Rectal smooth muscle tissue (tissue), 1 donor: ENCODE results near the gene BCL10.

Experiments used
- H3K27ac ChIP-seq: one replicate; pipeline ENCODE4 v1.7.0; 2013; ENCODE audit warnings: low read depth, low read length, inconsistent platforms
- H3K27me3 ChIP-seq: one replicate; pipeline ENCODE4 v1.7.0; 2013; ENCODE audit warnings: low read length; ENCODE audit not compliant: control insufficient read depth, insufficient read depth
- H3K36me3 ChIP-seq: one replicate; pipeline ENCODE4 v1.7.0; 2013; ENCODE audit warnings: low read length; ENCODE audit not compliant: control insufficient read depth, insufficient read depth
- H3K4me1 ChIP-seq: one replicate; pipeline ENCODE4 v1.7.0; 2013; ENCODE audit warnings: low read length; ENCODE audit not compliant: control insufficient read depth, insufficient read depth
- H3K4me3 ChIP-seq: one replicate; pipeline ENCODE4 v1.7.0; 2013; ENCODE audit warnings: low read length
- H3K9ac ChIP-seq: one replicate; pipeline ENCODE4 v1.7.0; 2013; ENCODE audit warnings: low read length

Gene BCL10

DNA sequence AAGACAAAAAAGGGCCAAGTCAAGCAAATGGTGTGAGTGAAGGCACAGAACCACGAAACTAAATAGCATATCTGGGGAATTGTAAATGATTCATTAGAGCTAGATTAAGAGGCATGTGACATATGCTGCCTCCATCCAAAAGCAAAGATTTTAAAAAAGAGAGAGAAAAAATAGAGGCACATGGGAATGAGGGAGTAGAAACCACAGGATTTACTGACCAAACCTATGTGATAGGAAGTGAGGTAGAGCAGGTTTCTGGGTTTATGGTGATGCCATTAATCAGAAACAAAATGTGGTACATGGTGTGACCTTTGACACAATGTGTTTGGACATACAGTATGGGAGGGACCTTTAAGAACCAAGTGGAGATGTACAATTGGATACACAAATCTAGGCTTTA, 30.5 kb downstream of the BCL10 start:
- Histone ChIP-seq H3K27ac (peak overlapping the region; percentile 44), H3K4me1 (peaks cover 13% of the 10 kb centered on the region), H3K36me3 (no peaks in the 10 kb centered on the region), H3K4me3 (no peak overlapping the region), H3K9ac (no peak overlapping the region), H3K27me3 (no peaks in the 10 kb centered on the region)

DNA sequence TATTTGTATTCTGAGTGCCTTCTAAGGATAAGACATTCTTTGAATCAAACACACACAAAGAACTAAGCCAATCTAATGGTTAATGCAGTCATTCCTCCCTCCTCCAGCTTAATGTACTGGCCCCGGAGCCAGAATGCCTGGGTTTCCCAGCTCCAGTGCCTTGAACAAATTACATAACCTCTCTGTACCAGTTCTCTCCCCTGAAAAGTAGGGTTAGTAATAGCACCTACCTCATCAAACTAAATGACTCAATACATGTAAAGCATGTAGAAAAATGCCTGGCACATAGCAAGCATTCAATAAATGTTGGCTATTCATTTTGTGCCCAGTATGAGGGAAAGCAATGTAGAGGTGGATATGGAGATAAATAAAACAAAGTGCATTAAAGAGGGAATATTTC, 31.0 kb downstream of the BCL10 start:
- no peaks in the 10 kb centered on the region for H3K27me3 ChIP-seq
- H3K4me1 ChIP-seq, result peaks cover 17% of the 10 kb centered on the region
- no peak overlapping the region for H3K4me3 ChIP-seq
- peak overlapping the region; percentile 44 for H3K27ac ChIP-seq
- no peaks in the 10 kb centered on the region for H3K36me3 ChIP-seq
- H3K9ac ChIP-seq, result no peak overlapping the region

DNA sequence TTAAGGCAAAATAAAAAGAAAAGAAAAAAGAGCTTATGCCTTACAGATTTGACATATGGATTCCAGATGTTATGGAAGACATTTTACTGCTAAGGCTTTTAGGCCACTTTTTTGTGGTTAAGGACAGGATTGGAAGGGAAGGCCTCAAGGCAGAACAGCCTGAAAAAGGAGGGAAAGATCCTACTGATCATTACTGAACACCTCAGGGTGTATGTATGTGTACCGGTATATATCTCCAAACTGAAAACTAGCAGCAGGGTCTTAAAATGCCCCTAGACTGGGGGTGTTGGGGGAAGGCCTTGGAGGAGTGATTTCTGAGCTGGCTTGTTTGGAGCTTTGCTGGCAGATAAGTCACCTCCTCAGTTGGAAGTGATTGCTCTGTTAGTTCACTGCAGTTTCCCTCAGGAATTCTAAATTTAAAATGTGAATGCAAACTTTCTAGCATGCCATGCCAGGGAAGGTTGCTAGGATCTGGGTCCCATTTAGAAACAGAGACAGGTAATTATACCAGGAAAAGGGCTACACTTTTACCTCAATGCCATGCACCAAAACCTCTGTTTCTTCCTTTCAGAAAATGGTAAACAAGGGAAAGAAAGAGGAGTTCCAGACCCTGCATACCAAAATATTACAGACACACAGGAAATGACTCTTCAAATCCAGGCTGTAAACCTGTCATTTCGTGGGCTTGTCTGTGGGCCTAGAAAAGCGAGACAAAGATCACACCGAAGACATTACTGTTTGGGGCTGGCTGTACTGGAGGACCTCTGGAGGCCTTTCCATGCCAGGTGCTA, 32.0 kb downstream of the BCL10 start:
- Histone ChIP-seq H3K4me1 (peaks cover 24% of the 10 kb centered on the region), H3K4me3 (no peak overlapping the region), H3K27ac (peak overlapping the region; percentile 34), H3K36me3 (no peaks in the 10 kb centered on the region), H3K9ac (no peak overlapping the region), H3K27me3 (no peaks in the 10 kb centered on the region)

DNA sequence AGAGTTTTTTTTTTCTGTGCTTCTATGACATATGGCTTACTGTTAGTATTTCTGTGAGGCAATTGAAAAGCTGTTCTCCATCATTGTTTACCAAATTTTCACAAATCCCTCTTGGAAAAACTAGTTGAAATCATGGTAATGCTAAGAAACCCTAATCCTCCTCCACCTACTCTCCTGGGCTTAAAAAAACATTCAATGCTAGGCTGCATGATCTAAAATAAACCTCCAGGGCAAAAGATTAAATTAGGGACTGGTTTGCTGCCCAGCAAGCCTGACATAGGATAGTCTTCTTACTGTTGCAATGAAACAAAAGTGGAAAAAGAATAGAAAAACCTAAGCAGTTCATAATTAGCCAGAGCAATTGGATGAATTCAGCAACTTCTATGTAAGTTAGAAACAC, 33.1 kb downstream of the BCL10 start:
- Histone ChIP-seq H3K36me3 (no peaks in the 10 kb centered on the region), H3K9ac (no peak overlapping the region), H3K4me1 (peaks cover 24% of the 10 kb centered on the region), H3K27ac (no peak overlapping the region), H3K4me3 (no peak overlapping the region), H3K27me3 (no peaks in the 10 kb centered on the region)

DNA sequence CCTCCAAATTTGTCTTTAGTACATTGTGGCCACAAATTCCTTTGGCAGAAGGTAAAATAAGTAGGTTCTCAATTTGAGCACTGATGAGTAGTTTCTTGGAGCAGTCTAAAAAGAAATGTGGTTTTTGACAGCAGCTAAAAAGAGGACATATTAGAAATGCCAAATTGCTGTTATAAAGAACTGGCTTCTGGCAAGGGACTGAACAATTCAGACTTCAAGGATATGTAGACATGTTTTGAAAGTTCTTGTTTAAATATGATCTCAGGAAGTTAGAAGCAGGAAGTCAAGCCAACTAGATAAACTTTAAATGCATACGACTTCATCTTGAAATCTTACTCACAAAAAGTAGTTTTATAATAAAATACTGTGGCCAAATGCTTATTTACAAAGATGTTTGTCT, 35.8 kb downstream of the BCL10 start:
- Histone ChIP-seq H3K9ac (no peak overlapping the region), H3K36me3 (no peaks in the 10 kb centered on the region), H3K27ac (peak overlapping the region; percentile 52), H3K4me3 (no peak overlapping the region), H3K4me1 (peaks cover 24% of the 10 kb centered on the region), H3K27me3 (no peaks in the 10 kb centered on the region)

DNA sequence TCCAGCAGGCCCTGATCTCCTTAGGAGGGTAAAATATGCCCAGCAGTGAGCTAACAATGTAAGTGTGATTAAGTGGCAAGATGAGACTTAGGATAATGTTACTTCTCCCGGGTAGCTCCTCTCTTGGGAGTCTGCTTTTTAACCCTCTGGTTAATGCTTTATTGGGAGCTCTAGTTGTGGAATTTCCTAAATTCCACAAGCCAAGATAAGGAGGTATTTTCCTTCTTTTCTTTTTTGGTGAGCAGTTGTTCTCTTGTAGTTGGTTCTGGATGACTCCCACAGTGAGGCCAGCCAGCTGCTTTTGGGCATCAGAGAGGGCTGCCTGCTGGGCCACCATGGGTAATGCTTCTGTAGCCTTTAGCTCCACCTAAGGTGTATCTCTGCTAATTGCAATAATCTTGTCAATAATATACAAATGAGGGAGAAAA, 36.2 kb downstream of the BCL10 start:
- H3K36me3 ChIP-seq, result no peaks in the 10 kb centered on the region
- H3K9ac ChIP-seq, result no peak overlapping the region
- H3K4me1 ChIP-seq, result peaks cover 24% of the 10 kb centered on the region
- H3K27ac ChIP-seq, result peak overlapping the region; percentile 52
- no peak overlapping the region for H3K4me3 ChIP-seq
- H3K27me3 ChIP-seq, result no peaks in the 10 kb centered on the region

DNA sequence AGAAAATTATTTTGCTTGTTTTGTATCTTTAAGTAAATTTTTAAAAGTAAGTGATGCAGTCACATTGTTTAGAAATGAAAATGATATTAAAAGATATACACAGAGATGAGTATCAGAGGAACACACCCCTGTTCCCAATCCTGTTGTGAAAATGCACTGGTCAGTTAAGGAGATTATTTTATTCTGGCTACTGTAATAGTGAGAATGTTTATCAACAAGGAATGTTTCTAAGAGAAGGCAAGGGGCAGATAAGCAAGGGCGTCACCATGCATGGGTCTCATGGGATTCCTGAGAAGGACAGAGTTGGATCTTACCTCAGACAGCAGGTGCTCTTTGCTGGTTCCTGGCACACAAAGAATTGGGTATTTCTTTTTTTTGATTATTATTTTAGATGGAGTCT, 38.8 kb downstream of the BCL10 start:
- no peak overlapping the region for H3K9ac ChIP-seq
- H3K36me3 ChIP-seq, result no peaks in the 10 kb centered on the region
- no peak overlapping the region for H3K27ac ChIP-seq
- no peak overlapping the region for H3K4me3 ChIP-seq
- H3K4me1 ChIP-seq, result peaks cover 14% of the 10 kb centered on the region
- no peaks in the 10 kb centered on the region for H3K27me3 ChIP-seq

DNA sequence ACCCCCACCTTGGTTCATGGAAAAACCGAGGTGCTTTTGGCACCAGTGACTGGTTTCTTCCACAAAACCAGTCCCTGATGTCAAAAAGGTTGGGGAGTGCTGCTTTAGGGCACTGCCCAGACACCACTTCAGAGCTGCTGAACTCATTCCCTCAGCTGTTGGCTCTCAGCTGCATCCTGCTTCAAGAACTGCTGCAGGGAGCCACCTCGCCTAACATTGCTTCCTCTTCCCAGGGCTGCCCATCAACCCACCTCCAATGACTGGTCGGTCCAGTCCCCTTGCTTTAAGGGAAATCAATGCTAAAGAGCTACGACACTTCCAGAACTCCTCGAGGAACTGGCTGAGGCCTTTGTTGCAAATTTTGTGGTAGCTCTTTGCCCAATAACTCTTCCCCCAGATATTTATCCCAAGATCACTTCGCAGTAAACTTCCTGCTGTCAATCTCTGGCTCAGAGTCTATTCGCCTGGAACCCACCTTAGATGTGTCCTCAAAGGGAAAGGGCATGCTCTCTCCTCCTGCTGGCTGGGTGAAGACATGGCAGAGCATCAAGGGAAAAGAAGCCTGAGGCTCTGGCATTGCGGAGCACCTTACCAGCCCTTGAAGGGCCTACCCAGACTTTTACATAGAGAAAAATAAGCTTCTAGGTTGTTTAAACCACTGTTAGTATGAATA, 46.0 kb downstream of the BCL10 start:
- peaks cover 2% of the 10 kb centered on the region for H3K4me1 ChIP-seq
- no peak overlapping the region for H3K4me3 ChIP-seq
- H3K27ac ChIP-seq, result no peak overlapping the region
- no peaks in the 10 kb centered on the region for H3K27me3 ChIP-seq
- H3K36me3 ChIP-seq, result no peaks in the 10 kb centered on the region
- H3K9ac ChIP-seq, result no peak overlapping the region

DNA sequence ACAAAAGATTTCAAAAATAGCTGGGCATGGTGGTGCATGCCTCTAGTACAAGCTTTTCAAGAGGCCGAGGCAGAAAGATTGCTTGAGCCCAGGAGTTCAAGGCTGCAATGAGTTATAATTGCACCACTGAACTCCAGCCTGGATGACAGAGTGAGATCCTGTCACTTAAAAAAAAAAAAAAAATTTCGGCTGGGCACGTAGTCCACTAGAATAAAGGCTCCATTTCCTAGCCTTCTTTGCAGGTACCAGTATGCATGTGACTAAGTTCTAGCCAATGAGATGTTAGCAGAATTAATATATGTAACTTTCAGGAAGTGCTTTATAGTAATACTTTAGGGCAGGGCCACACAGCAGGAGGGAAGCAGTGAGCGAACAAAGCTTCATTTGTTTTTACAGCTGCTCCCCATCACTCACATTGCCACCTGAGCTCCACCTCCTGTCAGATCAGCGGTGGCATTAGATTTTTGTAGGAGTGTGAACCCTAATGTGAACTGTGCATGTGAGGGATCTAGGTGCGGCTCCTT, 46.8 kb downstream of the BCL10 start:
- H3K36me3 ChIP-seq, result no peaks in the 10 kb centered on the region

DNA sequence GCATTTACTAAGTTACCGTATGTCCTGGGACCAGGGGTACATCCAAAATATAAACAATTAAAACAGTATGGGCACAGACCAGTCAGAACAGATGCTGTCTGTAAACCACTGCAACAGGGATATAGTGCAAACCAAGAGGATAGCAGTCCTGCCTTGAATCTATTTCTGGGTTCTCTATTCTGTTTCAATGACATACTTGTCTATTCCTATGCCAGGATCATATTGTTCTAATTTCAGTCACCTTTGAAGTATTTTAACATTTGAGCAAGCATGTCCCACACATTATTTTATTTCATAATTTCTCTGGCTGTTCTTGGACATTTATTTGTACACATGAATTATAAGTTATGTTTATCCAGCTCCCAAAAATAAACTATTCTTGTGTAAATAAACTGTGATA, 47.5 kb downstream of the BCL10 start:
- no peak overlapping the region for H3K4me3 ChIP-seq
- no peak overlapping the region for H3K27ac ChIP-seq
- H3K36me3 ChIP-seq, result no peaks in the 10 kb centered on the region

More for the DNA sequence above, 46.8 kb downstream of the BCL10 start:
- Histone ChIP-seq H3K9ac (no peak overlapping the region), H3K4me1 (peaks cover 10% of the 10 kb centered on the region), H3K4me3 (no peak overlapping the region), H3K27me3 (no peaks in the 10 kb centered on the region), H3K27ac (no peak overlapping the region)

DNA sequence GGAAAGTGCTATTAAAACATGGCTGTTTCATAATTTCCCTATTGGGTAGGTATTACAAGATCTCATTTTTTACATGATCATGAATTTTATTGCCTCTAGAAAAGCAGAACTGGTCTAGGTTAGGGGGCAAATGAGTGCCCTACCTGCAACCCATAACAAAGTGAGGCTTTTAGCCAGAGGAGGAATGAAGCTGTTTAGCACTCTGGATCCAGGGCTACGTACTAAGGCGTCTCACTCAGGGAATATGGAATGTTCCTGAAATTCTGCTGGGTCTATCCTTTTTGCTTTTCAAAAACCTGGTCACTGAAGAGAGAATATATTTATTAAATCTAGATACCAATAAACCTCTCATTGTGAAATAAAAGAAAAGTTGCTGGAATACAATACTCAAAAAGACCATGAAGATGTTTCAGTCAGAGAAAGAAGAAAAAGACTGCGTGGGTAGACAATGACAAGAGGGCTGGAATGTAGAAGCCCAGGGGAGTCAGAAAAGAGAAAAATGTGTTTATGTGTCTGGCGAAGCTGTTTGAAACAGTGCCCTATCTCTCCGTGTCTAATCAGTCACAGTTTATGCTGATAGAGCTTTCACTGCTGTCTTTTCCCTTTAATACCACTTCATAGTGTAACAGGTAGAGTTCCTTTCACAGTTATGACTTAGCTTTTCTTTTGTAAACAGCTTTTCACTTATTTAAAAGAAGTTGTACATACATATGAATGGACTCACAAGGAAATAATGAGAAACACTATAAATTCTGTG, 50.6 kb downstream of the BCL10 start:
- Histone ChIP-seq H3K36me3 (no peaks in the 10 kb centered on the region), H3K4me3 (no peak overlapping the region), H3K27me3 (no peaks in the 10 kb centered on the region), H3K9ac (no peak overlapping the region), H3K4me1 (peaks cover 19% of the 10 kb centered on the region), H3K27ac (peak overlapping the region; percentile 69)

More for the DNA sequence above, 47.5 kb downstream of the BCL10 start:
- H3K9ac ChIP-seq, result no peak overlapping the region
- no peaks in the 10 kb centered on the region for H3K27me3 ChIP-seq
- peaks cover 14% of the 10 kb centered on the region for H3K4me1 ChIP-seq
